Hepatocyte (in vitro differentiated cells): ENCODE data around the gene FAM9C. TPM values are rescaled to one million over a fixed set of nuclear protein-coding genes. Genes with fewer than 3 reads are reported as not detected.

Experiments
- DNase-seq: peaks from one replicate; pipeline ENCODE4 v3.0.0-alpha.2; 2016; ENCODE audit warnings: low spot score
- H2AFZ ChIP-seq: fragments of 200-600 bp; sonication (generic); 2 replicates; pipeline ENCODE4 v1.6.0; 2016; ENCODE audit warnings: antibody characterized with exemption, mild to moderate bottlenecking
- H3K27ac ChIP-seq: fragments of 200-600 bp; sonication (generic); 2 replicates; pipeline ENCODE4 v1.5.1; 2016; ENCODE audit warnings: mild to moderate bottlenecking
- H3K27me3 ChIP-seq: fragments of 200-600 bp; sonication (generic); 2 replicates; pipeline ENCODE4 v1.6.1; 2016
- H3K36me3 ChIP-seq: fragments of 200-600 bp; sonication (generic); replicated peaks from 2 replicates; pipeline ENCODE4 v1.5.1; 2016; ENCODE audit warnings: low read depth; ENCODE audit not compliant: insufficient read depth
- H3K4me1 ChIP-seq: fragments of 200-600 bp; sonication (generic); 2 replicates; pipeline ENCODE4 v1.5.1; 2016; ENCODE audit warnings: mild to moderate bottlenecking, moderate library complexity; ENCODE audit not compliant: insufficient read depth
- H3K4me2 ChIP-seq: fragments of 200-600 bp; sonication (generic); 2 replicates; pipeline ENCODE4 v1.6.0; 2016
- H3K4me3 ChIP-seq: fragments of 200-600 bp; sonication (generic); 2 replicates; pipeline ENCODE4 v1.5.1; 2016; ENCODE audit warnings: mild to moderate bottlenecking
- H3K79me2 ChIP-seq: fragments of 200-600 bp; sonication (generic); 2 replicates; pipeline ENCODE4 v1.6.0; 2017; ENCODE audit warnings: mild to moderate bottlenecking
- H3K9me2 ChIP-seq: fragments of 200-600 bp; sonication (generic); replicated peaks from 2 replicates; pipeline ENCODE4 v1.6.0; 2017; ENCODE audit warnings: mild to moderate bottlenecking; ENCODE audit not compliant: insufficient read depth
- H3K9me3 ChIP-seq: fragments of 200-600 bp; sonication (generic); 2 replicates; pipeline ENCODE4 v1.5.1; 2016; ENCODE audit warnings: low read depth, mild to moderate bottlenecking
- H4K20me1 ChIP-seq: fragments of 200-600 bp; sonication (generic); 2 replicates; pipeline ENCODE4 v1.6.0; 2016; ENCODE audit warnings: mild to moderate bottlenecking; ENCODE audit not compliant: insufficient read depth, poor library complexity, severe bottlenecking
- CTCF ChIP-seq: fragments of 200-600 bp; sonication (generic); IDR thresholded peaks from 2 replicates; pipeline ENCODE4 v1.5.1; 2016; ENCODE audit warnings: antibody characterized with exemption, mild to moderate bottlenecking; ENCODE audit not compliant: poor library complexity
- EZH2 ChIP-seq: fragments of 200-600 bp; sonication (generic); IDR thresholded peaks from 2 replicates; pipeline ENCODE4 v1.6.1; 2016; ENCODE audit warnings: antibody characterized with exemption, mild to moderate bottlenecking, borderline replicate concordance
- EZH2phosphoT487 ChIP-seq: fragments of 200-600 bp; sonication (generic); IDR thresholded peaks from one replicate; pipeline ENCODE4 v1.6.1; 2018; ENCODE audit warnings: antibody characterized with exemption, mild to moderate bottlenecking, low read depth, moderate library complexity; ENCODE audit not compliant: unreplicated experiment, severe bottlenecking
- WGBS: methylation state at CpG from one replicate; pipeline ENCODE4 v1.1.6; 2016; ENCODE audit warnings: low lambda C conversion rate; ENCODE audit errors: missing lambda C conversion rate; 5-methylcytosine and 5-hydroxymethylcytosine counted together
- polyA plus RNA-seq: library from polyadenylated mRNA; unstranded; fragments of >200 nt; fragmentation: Nextera tagmentation; extraction: Ambion mirVana; gene quantifications from 2 replicates; pipeline ENCODE4 v1.2.1, GENCODE V29; 2016
- total RNA-seq: library from RNA; depleted of rRNA; stranded (reverse); fragments of >200 nt; gene quantifications from 2 replicates; pipeline ENCODE4 v1.2.3, GENCODE V29; 2014

FAM9C gene
- total and polyA plus RNA-seq, 2 experiments from 2014 or later: not detected

GRCh38 chrX:13010546-13010945 lies 33.9 kb downstream of the FAM9C start:
- H3K4me1 ChIP-seq: peaks cover 35% of the 10 kb centered on the region
- no peaks in the 10 kb centered on the region for H3K27me3 ChIP-seq
- TF ChIP-seq CTCF: no peak
- no peak for TF ChIP-seq EZH2phosphoT487
- TF ChIP-seq EZH2: no peak
- no peaks in the 10 kb centered on the region for H4K20me1 ChIP-seq
- WGBS: 92% methylated on average over 2 of the region's 2 CpGs
- no peak overlapping the region for H3K4me3 ChIP-seq
- no peaks in the 10 kb centered on the region for H3K9me3 ChIP-seq
- no peaks in the 10 kb centered on the region for H3K79me2 ChIP-seq
- no peak overlapping the region for H3K27ac ChIP-seq
- H2AFZ ChIP-seq: no peak overlapping the region
- H3K36me3 ChIP-seq: no peaks in the 10 kb centered on the region
- DNase-seq: no peak
- no peak overlapping the region for H3K4me2 ChIP-seq
- H3K9me2 ChIP-seq: no peaks in the 10 kb centered on the region

GRCh38 chrX:13009844-13010243 lies 34.6 kb downstream of the FAM9C start:
- Histone ChIP-seq H3K4me1 (peaks cover 33% of the 10 kb centered on the region), H3K27me3 (no peaks in the 10 kb centered on the region), H3K27ac (no peak overlapping the region), H3K9me3 (no peaks in the 10 kb centered on the region), H3K36me3 (no peaks in the 10 kb centered on the region), H3K79me2 (no peaks in the 10 kb centered on the region), H2AFZ (no peak overlapping the region), H4K20me1 (no peaks in the 10 kb centered on the region), H3K4me2 (no peak overlapping the region), H3K4me3 (no peak overlapping the region), H3K9me2 (no peaks in the 10 kb centered on the region)
- TF ChIP-seq EZH2 (no peak), CTCF (no peak), EZH2phosphoT487 (no peak)
- 96% methylated on average over 8 of the region's 8 CpGs for WGBS
- no peak for DNase-seq

- 78% methylated on average over 3 of the region's 3 CpGs for WGBS
- Histone ChIP-seq H3K4me1 (peaks cover 28% of the 10 kb centered on the region), H4K20me1 (no peaks in the 10 kb centered on the region), H3K9me3 (no peaks in the 10 kb centered on the region), H3K4me3 (no peak overlapping the region), H3K36me3 (no peaks in the 10 kb centered on the region), H3K79me2 (no peaks in the 10 kb centered on the region), H3K27me3 (no peaks in the 10 kb centered on the region), H3K9me2 (no peaks in the 10 kb centered on the region), H2AFZ (no peak overlapping the region), H3K27ac (no peak overlapping the region), H3K4me2 (no peak overlapping the region)
- DNase-seq: no peak
- TF ChIP-seq EZH2: no peak
- TF ChIP-seq EZH2phosphoT487: no peak
- no peak for TF ChIP-seq CTCF
Measured at GRCh38 chrX:13009273-13009672, 35.1 kb downstream of the FAM9C start.

- H3K4me2 ChIP-seq: no peak overlapping the region
- H2AFZ ChIP-seq: no peak overlapping the region
- no peak for TF ChIP-seq EZH2phosphoT487
- no peak for TF ChIP-seq EZH2
- no peak for TF ChIP-seq CTCF
- DNase-seq: no peak
- no peak overlapping the region for H3K27ac ChIP-seq
- no peaks in the 10 kb centered on the region for H3K36me3 ChIP-seq
- no peaks in the 10 kb centered on the region for H3K9me2 ChIP-seq
- H3K4me3 ChIP-seq: no peak overlapping the region
- peaks cover 23% of the 10 kb centered on the region for H3K4me1 ChIP-seq
- no peaks in the 10 kb centered on the region for H3K27me3 ChIP-seq
- H3K9me3 ChIP-seq: no peaks in the 10 kb centered on the region
- no peaks in the 10 kb centered on the region for H3K79me2 ChIP-seq
- no peaks in the 10 kb centered on the region for H4K20me1 ChIP-seq
- 98% methylated on average over 3 of the region's 3 CpGs for WGBS
Measured at GRCh38 chrX:13008851-13009250, 35.6 kb downstream of the FAM9C start.
